ENCODE results near the gene MOBP. TPM values are rescaled to one million over a fixed set of nuclear protein-coding genes. Genes with fewer than 3 reads are reported as not detected.

Gene MOBP
- total and polyA plus RNA-seq, 2 of the 4 experiments (the other 2 are of a cell fraction): not detected

- Histone ChIP-seq H3K79me1 (ENCODE audit: low read depth in 1 of 2, low read length in 2 of 2) (no peaks in the 10 kb centered on the region), H2AK9ac (replicated peaks; ENCODE audit: low read depth, low read length, poor library complexity) (no peak overlapping the region), H2BK120ac (ENCODE audit: low read depth, low read length) (no peak overlapping the region), H3K4me1 (ENCODE audit: control insufficient read depth, insufficient read depth, low read length) (no peaks in the 10 kb centered on the region), H3K27me3 (ENCODE audit: control insufficient read depth, insufficient read depth, low read length) (no peaks in the 10 kb centered on the region), H4K8ac (ENCODE audit: low read depth in 2 of 2, low read length in 2 of 2) (no peak overlapping the region), H3K14ac (replicated peaks; ENCODE audit: low read depth, low read length) (no peak overlapping the region), H3K9me3 (ENCODE audit: control insufficient read depth, insufficient read depth, low read length) (no peaks in the 10 kb centered on the region; the same call in 1 of the 2 replicates), H3K9ac (ENCODE audit: low read depth, low read length) (no peak overlapping the region), H4K91ac (ENCODE audit: insufficient read depth, low read depth, low read length) (no peak overlapping the region), H3K4ac (ENCODE audit: low read depth, low read length) (no peak overlapping the region), H2BK5ac (ENCODE audit: low read depth, low read length, poor library complexity, severe bottlenecking) (no peak overlapping the region), H2AK5ac (ENCODE audit: low read depth, low read length) (no peak overlapping the region), H3K23ac (ENCODE audit: low read depth, low read length) (no peak overlapping the region), H3K4me3 (ENCODE audit: insufficient read depth, low read depth, low read length) (no peak overlapping the region), H2BK15ac (ENCODE audit: low read depth, low read length) (no peak overlapping the region), H4K20me1 (ENCODE audit: insufficient read depth, low read length) (no peaks in the 10 kb centered on the region), H4K5ac (ENCODE audit: low read depth, low read length) (no peak overlapping the region), H2BK20ac (ENCODE audit: low read depth, low read length) (no peak overlapping the region), H3K18ac (ENCODE audit: low read depth, low read length) (no peak overlapping the region), H3K9me1 (ENCODE audit: insufficient read depth, low read length) (no peaks in the 10 kb centered on the region), H3K4me2 (ENCODE audit: low read depth, low read length) (no peak overlapping the region), H2AFZ (replicated peaks; ENCODE audit: low read length, poor library complexity) (no peak overlapping the region), H3K56ac (ENCODE audit: extremely low read depth, insufficient read depth, low read length) (no peak overlapping the region), H3K36me3 (ENCODE audit: control insufficient read depth, insufficient read depth, low read length) (no peaks in the 10 kb centered on the region), H3K27ac (ENCODE audit: insufficient read depth, low read length) (no peak overlapping the region)
- ATAC-seq (ENCODE audit: low read depth): no peak
- in situ Hi-C loops (cut with MboI; ENCODE audit: low sequenced_read_pairs) (no loop called here), dilution Hi-C loops (cut with HindIII; ENCODE audit: low sequenced_read_pairs, unreplicated experiment) (no loop called here), intact Hi-C loops (cut with micrococcal nuclease) (no loop called here)
- BruUV-seq (replicated peaks): no TSS peak
- no peak for TF ChIP-seq RFX5 (IDR thresholded peaks at IDR 0.05; ENCODE audit: low read depth, low read length)
- no peak for TF ChIP-seq MAZ (IDR thresholded peaks at IDR 0.05; ENCODE audit: borderline replicate concordance, low read depth, low read length)
- TF ChIP-seq POLR2A (IDR thresholded peaks at IDR 0.05; ENCODE audit: low read depth, low read length): no peak
- TF ChIP-seq USF2 (IDR thresholded peaks at IDR 0.05; ENCODE audit: low read depth, low read length): no peak
- no peak for TF ChIP-seq FOS (IDR thresholded peaks at IDR 0.05; ENCODE audit: low read depth, low read length)
- TF ChIP-seq CEBPB (IDR thresholded peaks at IDR 0.05; ENCODE audit: low read depth, low read length): no peak
- no peak for TF ChIP-seq CHD1 (IDR thresholded peaks at IDR 0.05; ENCODE audit: low read depth, low read length)
- TF ChIP-seq BHLHE40 (IDR thresholded peaks at IDR 0.05; ENCODE audit: low read depth, low read length): no peak
- TF ChIP-seq MAFK (IDR thresholded peaks at IDR 0.05; ENCODE audit: low read depth, low read length): no peak
- no peak for TF ChIP-seq ELK1 (IDR thresholded peaks at IDR 0.05; ENCODE audit: borderline replicate concordance, low read depth, low read length)
- no peak for TF ChIP-seq SMC3 (IDR thresholded peaks at IDR 0.05; ENCODE audit: low read depth, low read length)
- TF ChIP-seq CTCF (conservative IDR thresholded peaks at IDR 0.05; ENCODE audit: low read depth, low read length): no peak
- no peak for TF ChIP-seq RCOR1 (IDR thresholded peaks at IDR 0.05; ENCODE audit: insufficient replicate concordance, low read length)
- no peak for TF ChIP-seq MXI1 (IDR thresholded peaks at IDR 0.05; ENCODE audit: borderline replicate concordance, low read depth, low read length)
- TF ChIP-seq NFE2L2 (IDR thresholded peaks at IDR 0.05; ENCODE audit: low read depth, low read length): no peak
- TF ChIP-seq RAD21 (IDR thresholded peaks at IDR 0.05; ENCODE audit: low read length): no peak
- WGBS, 2 experiments (ENCODE audit: extremely low coverage in 2 of 2, insufficient read length in 1 of 2): no CpG with 5 or more reads among the region's 2 CpGs
- ChIA-PET POLR2A (ENCODE audit: unreplicated experiment) (no interaction called here), CTCF (interaction anchor here (0.7 to 1.0 kb wide), 2 partner anchors 453 to 784 kb away, joined by 3 read pairs; no protein-coding TSS in a partner anchor)
- DNase-seq: no peak
Observed at GRCh38 chr3:39533226-39533625, 65.7 kb downstream of the MOBP start.
